ENCODE data around the gene NCKAP5.

DNA sequence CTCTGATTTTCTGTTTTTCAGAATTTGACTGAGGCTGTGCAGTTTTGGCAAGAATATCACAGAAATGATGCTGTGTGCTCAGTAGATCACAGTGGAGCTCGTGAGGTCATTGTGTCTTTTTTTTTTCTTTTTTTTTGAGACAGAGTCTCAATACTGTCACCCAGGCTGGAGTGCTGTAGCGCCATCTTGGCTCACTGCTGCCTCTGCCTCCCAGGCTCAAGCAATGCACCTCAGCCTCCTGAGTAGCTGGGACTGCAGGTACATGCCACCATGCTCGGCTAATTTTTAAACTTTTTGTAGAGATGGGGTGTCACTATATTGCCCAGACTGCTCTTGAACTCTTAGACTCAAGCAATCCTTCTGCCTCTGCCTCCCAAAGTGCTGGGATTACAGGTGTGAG lies 203.6 kb downstream of the NCKAP5 start:
- no peak for TF ChIP-seq FOXM1 (IDR thresholded peaks at IDR 0.05; ENCODE audit: borderline replicate concordance)
- TF ChIP-seq L3MBTL2 (conservative IDR thresholded peaks at IDR 0.05): no peak
- TF ChIP-seq SUZ12 (IDR thresholded peaks at IDR 0.05): no peak
- TF ChIP-seq ELF4 (IDR thresholded peaks at IDR 0.05): no peak
- no peak for TF ChIP-seq FOXK2 (IDR thresholded peaks at IDR 0.05)
- no peak for TF ChIP-seq ZNF384 (IDR thresholded peaks at IDR 0.05)
- no peak for TF ChIP-seq SP1 (IDR thresholded peaks at IDR 0.05)
- TF ChIP-seq, protein P1, sequence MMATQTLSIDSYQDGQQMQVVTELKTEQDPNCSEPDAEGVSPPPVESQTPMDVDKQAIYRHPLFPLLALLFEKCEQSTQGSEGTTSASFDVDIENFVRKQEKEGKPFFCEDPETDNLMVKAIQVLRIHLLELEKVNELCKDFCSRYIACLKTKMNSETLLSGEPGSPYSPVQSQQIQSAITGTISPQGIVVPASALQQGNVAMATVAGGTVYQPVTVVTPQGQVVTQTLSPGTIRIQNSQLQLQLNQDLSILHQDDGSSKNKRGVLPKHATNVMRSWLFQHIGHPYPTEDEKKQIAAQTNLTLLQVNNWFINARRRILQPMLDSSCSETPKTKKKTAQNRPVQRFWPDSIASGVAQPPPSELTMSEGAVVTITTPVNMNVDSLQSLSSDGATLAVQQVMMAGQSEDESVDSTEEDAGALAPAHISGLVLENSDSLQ (IDR thresholded peaks at IDR 0.05): no peak

Measured in HEK293T (cell line).